GM21528 (cell line): ENCODE results near the gene MLF2.
"Not testable (repeated sequence)": the region's sequence is repeated elsewhere in the genome, so short reads cannot be mapped to it uniquely, and the experiment has no call there.

Experiments used
- ATAC-seq: cut with Tn5 transposase; IDR thresholded peaks from one replicate; pipeline ENCODE4 v1.9.1; 2021; ENCODE audit warnings: mild to moderate bottlenecking, moderate library complexity; ENCODE audit not compliant: unreplicated experiment, low FRiP score

The MLF2 gene

GRCh38 chr12:6766651-6767349, 13.9 kb upstream of the MLF2 start:
- no peak for ATAC-seq

- ATAC-seq, result no peak
Measured at GRCh38 chr12:6765634-6766581, 13.0 kb upstream of the MLF2 start, which contains the start of gene PTMS. Gene PTMS, plus strand, starts transcription at chr12:6766363. Its CDS starts 343 bp downstream, at chr12:6766706.

DNA sequence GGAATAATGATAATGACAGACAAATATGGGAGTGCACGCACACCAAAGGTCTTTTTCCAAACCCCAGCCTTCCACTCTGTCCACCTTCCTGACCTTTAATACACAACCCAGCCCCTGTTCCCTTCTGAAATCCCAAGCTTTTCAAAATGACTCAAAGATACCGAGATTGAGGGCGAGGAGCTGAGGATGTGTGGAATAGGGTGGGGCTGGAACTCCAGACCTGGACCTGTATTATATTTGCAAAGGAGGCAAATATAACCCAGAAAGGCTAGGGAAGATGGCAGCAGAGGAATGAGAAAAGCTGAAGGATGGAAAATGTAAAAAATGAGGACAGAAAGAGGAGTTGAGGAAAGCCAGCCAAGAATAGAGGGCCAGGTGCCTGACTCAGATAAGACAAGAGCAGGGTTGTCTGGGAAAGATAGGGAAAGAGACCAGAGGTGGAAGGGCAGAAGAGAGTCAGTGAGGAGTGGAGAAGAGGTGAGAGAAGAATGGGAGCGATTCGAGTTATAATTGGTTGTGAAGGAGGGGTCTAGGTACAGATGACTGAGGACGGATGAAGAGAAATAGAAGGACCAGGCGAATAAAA, 12.2 kb upstream of the MLF2 start:
- ATAC-seq, result no peak

GRCh38 chr12:6764011-6764828, 11.3 kb upstream of the MLF2 start:
- ATAC-seq, result peak; percentile 70

- no peak for ATAC-seq
Measured at GRCh38 chr12:6763380-6763779, 10.4 kb upstream of the MLF2 start.

GRCh38 chr12:6759741-6760140, 6.8 kb upstream of the MLF2 start:
- no peak for ATAC-seq

GRCh38 chr12:6758506-6759095, 5.7 kb upstream of the MLF2 start:
- no peak for ATAC-seq

DNA sequence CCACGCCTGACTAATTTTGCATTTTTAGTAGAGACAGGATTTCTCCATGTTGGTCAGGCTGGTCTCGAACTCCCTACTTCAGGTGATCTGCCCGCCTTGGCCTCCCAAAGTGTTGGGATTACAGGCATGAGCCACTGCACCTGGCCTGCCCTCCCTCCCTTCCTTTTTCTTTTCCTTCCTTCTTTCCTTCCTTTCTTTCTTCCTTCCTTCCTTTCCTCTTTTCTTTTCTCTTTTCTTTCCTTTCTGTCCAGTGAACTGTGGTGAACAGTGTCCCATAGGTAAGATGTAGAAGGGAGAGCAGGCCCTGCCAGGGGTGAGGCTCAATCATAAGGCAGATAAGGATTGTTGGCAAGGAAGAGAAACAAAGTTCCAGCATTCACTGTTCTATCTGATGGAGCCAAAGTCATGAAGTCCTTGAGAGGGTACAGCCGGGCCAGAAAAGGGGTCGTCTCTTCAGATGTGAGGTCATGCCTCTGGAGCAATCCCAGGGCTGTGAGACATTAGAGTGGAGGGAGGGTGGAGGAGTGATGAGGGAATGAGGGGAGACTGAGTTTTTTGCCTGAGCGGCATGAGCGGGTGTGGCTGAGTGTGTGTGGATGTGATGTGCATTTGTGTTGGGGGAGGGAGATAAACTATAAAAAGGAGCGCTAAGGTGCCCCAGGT, 4.2 kb upstream of the MLF2 start:
- ATAC-seq, result no peak

GRCh38 chr12:6754411-6754810, 1.5 kb upstream of the MLF2 start:
- ATAC-seq, result no peak

GRCh38 chr12:6753772-6754356, 923 bp upstream of the MLF2 start:
- ATAC-seq, result no peak

GRCh38 chr12:6752167-6752920, 597 bp downstream of the MLF2 start:
- ATAC-seq, result no peak

DNA sequence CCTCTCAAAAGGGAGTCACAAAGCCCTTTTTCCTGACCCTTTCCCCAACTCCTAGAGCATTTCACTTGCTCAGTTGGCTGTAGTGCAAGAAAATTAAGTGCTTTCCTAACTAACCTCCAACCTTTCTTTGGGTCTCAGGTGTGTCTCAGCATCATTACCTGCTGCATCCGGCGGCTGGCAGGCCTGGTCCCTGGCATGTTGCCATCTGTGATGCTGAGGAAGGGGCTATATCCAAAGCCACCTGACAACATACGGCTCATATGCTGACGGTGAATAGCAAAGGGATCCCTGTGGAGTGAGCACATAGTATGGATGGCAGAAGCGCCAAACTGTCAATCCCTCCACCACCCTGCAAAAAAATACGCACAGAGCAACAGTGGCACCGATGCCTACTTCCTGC, 1.2 kb downstream of the MLF2 start:
- ATAC-seq, result no peak

GRCh38 chr12:6750506-6750905, 2.4 kb downstream of the MLF2 start:
- ATAC-seq, result no peak

DNA sequence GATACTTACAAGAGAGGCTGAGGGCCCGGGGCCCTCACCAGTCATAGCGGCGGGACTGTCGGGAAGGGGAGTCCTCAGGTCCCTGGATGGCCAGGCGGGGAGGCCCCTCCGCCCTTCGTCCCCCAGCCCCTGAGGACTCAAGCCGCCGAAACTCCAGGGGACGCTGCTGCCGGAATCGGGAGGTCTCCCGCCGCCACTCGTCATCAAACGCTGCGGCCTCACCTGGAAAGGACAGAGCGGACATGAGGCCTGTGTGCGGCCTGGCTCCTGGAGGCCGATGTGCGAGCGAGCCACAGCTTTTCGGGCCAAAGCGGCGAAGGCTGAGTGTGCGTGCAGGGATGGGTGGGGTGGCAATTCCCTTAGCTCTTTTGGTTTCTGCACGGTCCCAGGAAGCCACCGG, 4.2 kb downstream of the MLF2 start:
- ATAC-seq, result no peak

DNA sequence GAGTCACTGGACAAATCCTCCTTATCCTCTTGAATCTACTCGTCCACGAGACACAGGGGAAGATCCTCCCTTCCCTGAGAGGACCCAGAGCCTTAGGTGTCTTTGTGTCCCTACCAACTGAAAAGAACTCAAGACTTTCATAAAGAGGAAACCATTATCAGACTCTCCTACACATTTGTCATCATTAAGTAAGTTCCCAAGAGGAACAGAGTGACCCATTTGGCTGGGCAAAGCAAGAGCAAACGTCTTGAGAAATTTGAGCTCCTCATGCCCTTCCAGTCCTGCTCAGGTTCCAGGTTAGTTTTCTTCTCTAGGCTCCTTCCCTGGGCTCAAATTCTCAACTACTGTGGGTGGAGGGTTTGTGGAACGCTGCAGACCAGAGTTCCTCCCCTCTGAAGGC, 5.7 kb downstream of the MLF2 start:
- no peak for ATAC-seq

- no peak for ATAC-seq
Measured at GRCh38 chr12:6745741-6746525, 7.0 kb downstream of the MLF2 start.

DNA sequence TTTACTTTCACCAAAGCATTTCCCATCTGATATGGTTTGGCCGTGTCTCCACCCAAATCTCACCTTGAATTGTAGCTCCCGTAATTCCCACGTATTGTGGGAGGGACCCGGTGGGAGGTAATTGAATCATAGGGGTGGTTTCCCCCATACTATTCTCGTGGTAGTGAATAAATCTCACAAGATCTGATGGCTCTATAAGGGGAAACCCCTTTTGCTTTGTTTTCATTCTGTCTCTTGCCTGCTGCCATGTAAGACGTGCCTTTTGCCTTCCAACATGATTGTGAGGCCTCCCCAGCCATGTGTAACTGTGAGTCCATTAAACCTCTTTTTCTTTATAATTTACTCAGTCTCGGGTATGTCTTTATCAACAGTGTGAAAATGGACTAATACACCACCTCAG, 9.6 kb downstream of the MLF2 start:
- not testable (repeated sequence) for ATAC-seq

DNA sequence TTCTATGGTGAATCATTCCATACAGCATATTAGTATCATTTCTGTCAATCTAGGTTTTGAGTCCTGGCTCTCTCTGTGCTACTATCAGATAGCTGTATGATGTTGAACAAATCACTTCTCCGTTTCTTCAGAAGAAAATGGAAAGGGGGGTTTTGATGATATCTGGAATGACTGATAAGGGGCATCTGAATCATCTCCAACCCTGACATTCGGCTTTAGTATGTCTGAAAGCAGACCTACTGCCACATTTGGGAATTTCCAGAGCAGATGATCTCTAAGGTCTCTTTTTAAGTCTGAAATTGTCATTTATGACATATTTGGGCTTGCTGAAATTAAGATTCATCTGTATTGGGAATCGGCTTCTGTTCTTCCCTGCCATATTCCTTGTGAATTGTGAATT, 10.1 kb downstream of the MLF2 start:
- ATAC-seq, result no peak
